GM23338 (cell line): Measurements from ENCODE around the gene RUNX1. TPM values are rescaled to one million over a fixed set of nuclear protein-coding genes. Genes with fewer than 3 reads are reported as not detected.

ENCODE experiments used
- ATAC-seq: fragments of 200-7000 bp; cut with Tn5 transposase; 3 replicates; pipeline ENCODE4 v1.9.1; 2020
- DNase-seq: peaks from one replicate; pipeline ENCODE4 v3.0.0-alpha.2; 2015; ENCODE audit warnings: low spot score
- H2AFZ ChIP-seq: fragments of 200-600 bp; sonication (generic); 2 replicates; pipeline ENCODE4 v1.8.0; 2016; ENCODE audit warnings: antibody characterized with exemption, mild to moderate bottlenecking, moderate library complexity
- H3F3A ChIP-seq: fragments of 200-600 bp; sonication (generic); replicated peaks from 2 replicates; pipeline ENCODE4 v1.8.0; 2017; ENCODE audit warnings: antibody characterized with exemption, mixed run types, low read depth
- H3K27ac ChIP-seq: fragments of 200-600 bp; sonication (generic); 2 replicates; pipeline ENCODE4 v1.6.1; 2016; ENCODE audit warnings: low read depth
- H3K27me3 ChIP-seq: fragments of 200-600 bp; sonication (generic); 2 replicates; pipeline ENCODE4 v1.8.0; 2016; ENCODE audit warnings: mild to moderate bottlenecking, mixed run types, moderate library complexity; ENCODE audit not compliant: insufficient read depth
- H3K36me3 ChIP-seq: fragments of 200-600 bp; sonication (generic); 2 replicates; pipeline ENCODE4 v1.8.0; 2016; ENCODE audit warnings: mild to moderate bottlenecking; ENCODE audit not compliant: insufficient read depth
- H3K4me1 ChIP-seq: fragments of 200-600 bp; sonication (generic); 2 replicates; pipeline ENCODE4 v1.8.0; 2016; ENCODE audit warnings: mild to moderate bottlenecking, moderate library complexity; ENCODE audit not compliant: insufficient read depth
- H3K4me2 ChIP-seq: fragments of 200-600 bp; sonication (generic); 2 replicates; pipeline ENCODE4 v1.7.1; 2017; ENCODE audit warnings: mixed run types
- H3K4me3 ChIP-seq: fragments of 200-600 bp; sonication (generic); 2 replicates; pipeline ENCODE4 v1.6.1; 2016; ENCODE audit warnings: mixed run types
- H3K79me2 ChIP-seq: fragments of 200-600 bp; sonication (generic); replicated peaks from 2 replicates; pipeline ENCODE4 v1.8.0; 2017; ENCODE audit warnings: mild to moderate bottlenecking; ENCODE audit not compliant: insufficient read depth
- H3K9me2 ChIP-seq: fragments of 200-600 bp; sonication (generic); 2 replicates; pipeline ENCODE4 v1.8.0; 2017; ENCODE audit not compliant: insufficient read depth
- H4K20me1 ChIP-seq: fragments of 200-600 bp; sonication (generic); replicated peaks from 2 replicates; pipeline ENCODE4 v1.8.0; 2017; ENCODE audit warnings: mild to moderate bottlenecking; ENCODE audit not compliant: insufficient read depth
- H3K27ac Mint-ChIP-seq: 2 replicates; pipeline ENCODE4 v1.8.0; 2020; ENCODE audit warnings: inconsistent platforms, mild to moderate bottlenecking, moderate library complexity, mixed read lengths
- H3K27me3 Mint-ChIP-seq: 3 replicates; pipeline ENCODE4 v1.8.0; 2022; ENCODE audit warnings: low read depth, mild to moderate bottlenecking, moderate library complexity, mixed read lengths, inconsistent platforms; ENCODE audit not compliant: insufficient read depth, poor library complexity
- H3K36me3 Mint-ChIP-seq: 3 replicates; pipeline ENCODE4 v1.8.0; 2021; ENCODE audit warnings: low read depth, mild to moderate bottlenecking, inconsistent platforms, moderate library complexity, mixed read lengths
- H3K4me1 Mint-ChIP-seq: 3 replicates; pipeline ENCODE4 v1.8.0; 2020; ENCODE audit warnings: mild to moderate bottlenecking, inconsistent platforms, mixed read lengths
- H3K4me3 Mint-ChIP-seq: 3 replicates; pipeline ENCODE4 v1.8.0; 2021; ENCODE audit warnings: moderate library complexity, mild to moderate bottlenecking, inconsistent platforms, mixed read lengths
- H3K9me3 Mint-ChIP-seq: 3 replicates; pipeline ENCODE4 v1.8.0; 2020; ENCODE audit warnings: moderate library complexity, mild to moderate bottlenecking, inconsistent platforms, mixed read lengths
- CREB1 ChIP-seq: fragments of 250-450 bp; sonication (Bioruptor Pico); IDR thresholded peaks from 2 replicates; pipeline ENCODE4 v1.5.0; 2020; ENCODE audit warnings: low read depth, mild to moderate bottlenecking, moderate library complexity
- EZH2 ChIP-seq: fragments of 200-600 bp; sonication (generic); IDR thresholded peaks from one replicate; pipeline ENCODE4 v1.8.0; 2017; ENCODE audit warnings: antibody characterized with exemption, mild to moderate bottlenecking, low read depth; ENCODE audit not compliant: unreplicated experiment
- EZH2phosphoT487 ChIP-seq: fragments of 200-600 bp; sonication (generic); IDR thresholded peaks from one replicate; pipeline ENCODE4 v1.8.1; 2018; ENCODE audit warnings: antibody characterized with exemption; ENCODE audit not compliant: unreplicated experiment
- JUNB ChIP-seq: IDR thresholded peaks from one replicate; pipeline ENCODE4 v1.6.1; 2016; ENCODE audit warnings: antibody characterized with exemption; ENCODE audit not compliant: unreplicated experiment
- NANOG ChIP-seq: IDR thresholded peaks from 2 replicates; pipeline ENCODE4 v1.6.1; 2016; ENCODE audit warnings: antibody characterized with exemption, borderline replicate concordance
- POLR2AphosphoS5 ChIP-seq: IDR thresholded peaks from 2 replicates; pipeline ENCODE4 v1.6.1; 2016; ENCODE audit warnings: antibody characterized with exemption, low read depth
- STAT1 ChIP-seq: IDR thresholded peaks from one replicate; pipeline ENCODE4 v1.6.1; 2016; ENCODE audit warnings: antibody characterized with exemption; ENCODE audit not compliant: unreplicated experiment
- ZNF114 ChIP-seq: fragments of 250-450 bp; sonication (Bioruptor Pico); IDR thresholded peaks from 2 replicates; pipeline ENCODE4 v1.5.0; 2020; ENCODE audit warnings: mild to moderate bottlenecking, moderate library complexity
- ZNF331 ChIP-seq: fragments of 250-450 bp; sonication (Bioruptor Pico); IDR thresholded peaks from 2 replicates; pipeline ENCODE4 v1.5.0; 2020; ENCODE audit warnings: low read depth, mild to moderate bottlenecking, moderate library complexity
- polyA plus RNA-seq: library from polyadenylated mRNA; unstranded; fragments of >200 nt; fragmentation: Nextera tagmentation; extraction: Ambion mirVana; gene quantifications from 2 replicates; pipeline ENCODE4 v1.2.1, GENCODE V29; 2016
- total RNA-seq: library from RNA; depleted of rRNA; stranded (reverse); fragments of >200 nt; shearing (Covaris generic); gene quantifications from 2 replicates; pipeline ENCODE4 v1.2.3, GENCODE V29; 2014
- TF ChIP-seq, protein P1 (sequence below): fragments of 250-450 bp; sonication (Bioruptor Pico); IDR thresholded peaks from 2 replicates; pipeline ENCODE4 v1.5.0; 2020; ENCODE audit warnings: mild to moderate bottlenecking, moderate library complexity
- TF ChIP-seq, protein P2 (sequence below): IDR thresholded peaks from 2 replicates; pipeline ENCODE4 v1.6.1; 2016; ENCODE audit warnings: antibody characterized with exemption
- TF ChIP-seq, protein P3 (sequence below): IDR thresholded peaks from one replicate; pipeline ENCODE4 v1.6.1; 2018; ENCODE audit warnings: antibody characterized with exemption; ENCODE audit not compliant: unreplicated experiment
- TF ChIP-seq, protein P4 (sequence below), 2 experiments: fragments of 200-600 bp in 1 of 2; sonication (generic) in 1 of 2; conservative IDR thresholded peaks; 2 replicates each; pipeline versions ENCODE4 v1.5.1 to v1.6.1; 2016 to 2017; ENCODE audit warnings: antibody characterized with exemption in 2 of 2, low read depth in 2 of 2, mild to moderate bottlenecking in 2 of 2, moderate library complexity in 1 of 2

The RUNX1 gene
- total and polyA plus RNA-seq, 2 experiments from 2014 or later = 0.29 to 1.1 TPM

DNA sequence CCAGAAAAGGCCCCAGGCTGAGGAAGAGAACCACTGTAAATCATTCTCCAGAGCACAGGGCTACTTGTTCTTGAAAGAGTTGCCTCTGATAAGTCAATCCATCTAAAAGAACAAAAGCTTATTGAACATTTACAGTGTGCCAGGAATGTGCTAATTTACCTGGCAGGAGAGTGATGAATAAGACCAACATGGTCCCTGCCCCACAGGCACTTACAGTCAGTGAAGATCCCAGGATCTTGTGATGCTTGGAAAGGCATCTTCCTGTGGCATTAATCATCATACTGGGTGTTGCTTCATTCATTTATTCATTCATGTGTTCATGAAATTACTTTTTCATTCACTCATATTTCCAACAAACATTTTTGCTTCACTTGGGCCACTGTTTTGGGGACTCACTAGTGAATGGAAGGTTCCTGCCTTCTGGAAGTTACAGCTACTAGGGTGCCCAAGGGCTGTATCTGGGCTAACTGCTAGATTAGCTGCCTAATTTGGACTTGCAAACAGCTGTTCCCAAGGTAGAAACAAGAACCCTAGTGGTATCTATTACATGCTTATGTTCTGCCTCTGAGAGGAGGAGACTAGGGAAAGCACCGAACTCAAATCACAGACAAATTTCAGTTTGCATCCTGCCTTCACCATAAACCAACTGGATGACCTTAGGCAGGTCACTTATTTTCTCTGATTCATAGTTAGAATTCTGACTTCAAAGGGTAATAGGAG lies 246.8 kb downstream of the RUNX1 start:
- peaks cover 3% of the 10 kb centered on the region; the same call in 1 of the 3 replicates for H3K4me1 Mint-ChIP-seq
- H3K27me3 ChIP-seq = no peaks in the 10 kb centered on the region
- no peaks in the 10 kb centered on the region for H4K20me1 ChIP-seq
- H3K79me2 ChIP-seq = no peaks in the 10 kb centered on the region
- no peak overlapping the region for H3K4me2 ChIP-seq
- peaks cover 13% of the 10 kb centered on the region for H3K9me3 Mint-ChIP-seq
- no peak overlapping the region for H2AFZ ChIP-seq
- H3K36me3 ChIP-seq = no peaks in the 10 kb centered on the region
- H3K4me1 ChIP-seq = no peaks in the 10 kb centered on the region; the same call in 1 of the 2 replicates
- no peak overlapping the region for H3K4me3 ChIP-seq
- no peak overlapping the region for H3K27ac Mint-ChIP-seq
- ATAC-seq = no peak; the same call in 2 of the 3 replicates
- no peak for DNase-seq
- H3K27ac ChIP-seq = no peak overlapping the region
- H3K9me2 ChIP-seq = no peaks in the 10 kb centered on the region
- H3K27me3 Mint-ChIP-seq = no peaks in the 10 kb centered on the region
- H3K4me3 Mint-ChIP-seq = no peak overlapping the region
- TF ChIP-seq, protein P1, sequence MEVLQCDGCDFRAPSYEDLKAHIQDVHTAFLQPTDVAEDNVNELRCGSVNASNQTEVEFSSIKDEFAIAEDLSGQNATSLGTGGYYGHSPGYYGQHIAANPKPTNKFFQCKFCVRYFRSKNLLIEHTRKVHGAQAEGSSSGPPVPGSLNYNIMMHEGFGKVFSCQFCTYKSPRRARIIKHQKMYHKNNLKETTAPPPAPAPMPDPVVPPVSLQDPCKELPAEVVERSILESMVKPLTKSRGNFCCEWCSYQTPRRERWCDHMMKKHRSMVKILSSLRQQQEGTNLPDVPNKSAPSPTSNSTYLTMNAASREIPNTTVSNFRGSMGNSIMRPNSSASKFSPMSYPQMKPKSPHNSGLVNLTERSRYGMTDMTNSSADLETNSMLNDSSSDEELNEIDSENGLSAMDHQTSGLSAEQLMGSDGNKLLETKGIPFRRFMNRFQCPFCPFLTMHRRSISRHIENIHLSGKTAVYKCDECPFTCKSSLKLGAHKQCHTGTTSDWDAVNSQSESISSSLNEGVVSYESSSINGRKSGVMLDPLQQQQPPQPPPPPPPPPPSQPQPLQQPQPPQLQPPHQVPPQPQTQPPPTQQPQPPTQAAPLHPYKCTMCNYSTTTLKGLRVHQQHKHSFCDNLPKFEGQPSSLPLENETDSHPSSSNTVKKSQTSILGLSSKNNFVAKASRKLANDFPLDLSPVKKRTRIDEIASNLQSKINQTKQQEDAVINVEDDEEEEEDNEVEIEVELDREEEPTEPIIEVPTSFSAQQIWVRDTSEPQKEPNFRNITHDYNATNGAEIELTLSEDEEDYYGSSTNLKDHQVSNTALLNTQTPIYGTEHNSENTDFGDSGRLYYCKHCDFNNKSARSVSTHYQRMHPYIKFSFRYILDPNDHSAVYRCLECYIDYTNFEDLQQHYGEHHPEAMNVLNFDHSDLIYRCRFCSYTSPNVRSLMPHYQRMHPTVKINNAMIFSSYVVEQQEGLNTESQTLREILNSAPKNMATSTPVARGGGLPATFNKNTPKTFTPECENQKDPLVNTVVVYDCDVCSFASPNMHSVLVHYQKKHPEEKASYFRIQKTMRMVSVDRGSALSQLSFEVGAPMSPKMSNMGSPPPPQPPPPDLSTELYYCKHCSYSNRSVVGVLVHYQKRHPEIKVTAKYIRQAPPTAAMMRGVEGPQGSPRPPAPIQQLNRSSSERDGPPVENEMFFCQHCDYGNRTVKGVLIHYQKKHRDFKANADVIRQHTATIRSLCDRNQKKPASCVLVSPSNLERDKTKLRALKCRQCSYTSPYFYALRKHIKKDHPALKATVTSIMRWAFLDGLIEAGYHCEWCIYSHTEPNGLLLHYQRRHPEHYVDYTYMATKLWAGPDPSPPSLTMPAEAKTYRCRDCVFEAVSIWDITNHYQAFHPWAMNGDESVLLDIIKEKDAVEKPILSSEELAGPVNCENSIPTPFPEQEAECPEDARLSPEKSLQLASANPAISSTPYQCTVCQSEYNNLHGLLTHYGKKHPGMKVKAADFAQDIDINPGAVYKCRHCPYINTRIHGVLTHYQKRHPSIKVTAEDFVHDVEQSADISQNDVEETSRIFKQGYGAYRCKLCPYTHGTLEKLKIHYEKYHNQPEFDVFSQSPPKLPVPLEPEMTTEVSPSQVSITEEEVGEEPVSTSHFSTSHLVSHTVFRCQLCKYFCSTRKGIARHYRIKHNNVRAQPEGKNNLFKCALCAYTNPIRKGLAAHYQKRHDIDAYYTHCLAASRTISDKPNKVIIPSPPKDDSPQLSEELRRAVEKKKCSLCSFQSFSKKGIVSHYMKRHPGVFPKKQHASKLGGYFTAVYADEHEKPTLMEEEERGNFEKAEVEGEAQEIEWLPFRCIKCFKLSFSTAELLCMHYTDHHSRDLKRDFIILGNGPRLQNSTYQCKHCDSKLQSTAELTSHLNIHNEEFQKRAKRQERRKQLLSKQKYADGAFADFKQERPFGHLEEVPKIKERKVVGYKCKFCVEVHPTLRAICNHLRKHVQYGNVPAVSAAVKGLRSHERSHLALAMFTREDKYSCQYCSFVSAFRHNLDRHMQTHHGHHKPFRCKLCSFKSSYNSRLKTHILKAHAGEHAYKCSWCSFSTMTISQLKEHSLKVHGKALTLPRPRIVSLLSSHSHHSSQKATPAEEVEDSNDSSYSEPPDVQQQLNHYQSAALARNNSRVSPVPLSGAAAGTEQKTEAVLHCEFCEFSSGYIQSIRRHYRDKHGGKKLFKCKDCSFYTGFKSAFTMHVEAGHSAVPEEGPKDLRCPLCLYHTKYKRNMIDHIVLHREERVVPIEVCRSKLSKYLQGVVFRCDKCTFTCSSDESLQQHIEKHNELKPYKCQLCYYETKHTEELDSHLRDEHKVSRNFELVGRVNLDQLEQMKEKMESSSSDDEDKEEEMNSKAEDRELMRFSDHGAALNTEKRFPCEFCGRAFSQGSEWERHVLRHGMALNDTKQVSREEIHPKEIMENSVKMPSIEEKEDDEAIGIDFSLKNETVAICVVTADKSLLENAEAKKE (CRISPR knock-in tag) = no peak
- TF ChIP-seq, protein P2, sequence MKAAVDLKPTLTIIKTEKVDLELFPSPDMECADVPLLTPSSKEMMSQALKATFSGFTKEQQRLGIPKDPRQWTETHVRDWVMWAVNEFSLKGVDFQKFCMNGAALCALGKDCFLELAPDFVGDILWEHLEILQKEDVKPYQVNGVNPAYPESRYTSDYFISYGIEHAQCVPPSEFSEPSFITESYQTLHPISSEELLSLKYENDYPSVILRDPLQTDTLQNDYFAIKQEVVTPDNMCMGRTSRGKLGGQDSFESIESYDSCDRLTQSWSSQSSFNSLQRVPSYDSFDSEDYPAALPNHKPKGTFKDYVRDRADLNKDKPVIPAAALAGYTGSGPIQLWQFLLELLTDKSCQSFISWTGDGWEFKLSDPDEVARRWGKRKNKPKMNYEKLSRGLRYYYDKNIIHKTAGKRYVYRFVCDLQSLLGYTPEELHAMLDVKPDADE = no peak
- no peak for TF ChIP-seq STAT1
- TF ChIP-seq CREB1 = no peak
- no peak for TF ChIP-seq ZNF331
- no peak for TF ChIP-seq NANOG
- no peak for TF ChIP-seq EZH2
- TF ChIP-seq JUNB = no peak
- TF ChIP-seq POLR2AphosphoS5 = no peak
- TF ChIP-seq, protein P3, sequence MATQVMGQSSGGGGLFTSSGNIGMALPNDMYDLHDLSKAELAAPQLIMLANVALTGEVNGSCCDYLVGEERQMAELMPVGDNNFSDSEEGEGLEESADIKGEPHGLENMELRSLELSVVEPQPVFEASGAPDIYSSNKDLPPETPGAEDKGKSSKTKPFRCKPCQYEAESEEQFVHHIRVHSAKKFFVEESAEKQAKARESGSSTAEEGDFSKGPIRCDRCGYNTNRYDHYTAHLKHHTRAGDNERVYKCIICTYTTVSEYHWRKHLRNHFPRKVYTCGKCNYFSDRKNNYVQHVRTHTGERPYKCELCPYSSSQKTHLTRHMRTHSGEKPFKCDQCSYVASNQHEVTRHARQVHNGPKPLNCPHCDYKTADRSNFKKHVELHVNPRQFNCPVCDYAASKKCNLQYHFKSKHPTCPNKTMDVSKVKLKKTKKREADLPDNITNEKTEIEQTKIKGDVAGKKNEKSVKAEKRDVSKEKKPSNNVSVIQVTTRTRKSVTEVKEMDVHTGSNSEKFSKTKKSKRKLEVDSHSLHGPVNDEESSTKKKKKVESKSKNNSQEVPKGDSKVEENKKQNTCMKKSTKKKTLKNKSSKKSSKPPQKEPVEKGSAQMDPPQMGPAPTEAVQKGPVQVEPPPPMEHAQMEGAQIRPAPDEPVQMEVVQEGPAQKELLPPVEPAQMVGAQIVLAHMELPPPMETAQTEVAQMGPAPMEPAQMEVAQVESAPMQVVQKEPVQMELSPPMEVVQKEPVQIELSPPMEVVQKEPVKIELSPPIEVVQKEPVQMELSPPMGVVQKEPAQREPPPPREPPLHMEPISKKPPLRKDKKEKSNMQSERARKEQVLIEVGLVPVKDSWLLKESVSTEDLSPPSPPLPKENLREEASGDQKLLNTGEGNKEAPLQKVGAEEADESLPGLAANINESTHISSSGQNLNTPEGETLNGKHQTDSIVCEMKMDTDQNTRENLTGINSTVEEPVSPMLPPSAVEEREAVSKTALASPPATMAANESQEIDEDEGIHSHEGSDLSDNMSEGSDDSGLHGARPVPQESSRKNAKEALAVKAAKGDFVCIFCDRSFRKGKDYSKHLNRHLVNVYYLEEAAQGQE = no peak
- TF ChIP-seq EZH2phosphoT487 = no peak
- TF ChIP-seq, protein P4, sequence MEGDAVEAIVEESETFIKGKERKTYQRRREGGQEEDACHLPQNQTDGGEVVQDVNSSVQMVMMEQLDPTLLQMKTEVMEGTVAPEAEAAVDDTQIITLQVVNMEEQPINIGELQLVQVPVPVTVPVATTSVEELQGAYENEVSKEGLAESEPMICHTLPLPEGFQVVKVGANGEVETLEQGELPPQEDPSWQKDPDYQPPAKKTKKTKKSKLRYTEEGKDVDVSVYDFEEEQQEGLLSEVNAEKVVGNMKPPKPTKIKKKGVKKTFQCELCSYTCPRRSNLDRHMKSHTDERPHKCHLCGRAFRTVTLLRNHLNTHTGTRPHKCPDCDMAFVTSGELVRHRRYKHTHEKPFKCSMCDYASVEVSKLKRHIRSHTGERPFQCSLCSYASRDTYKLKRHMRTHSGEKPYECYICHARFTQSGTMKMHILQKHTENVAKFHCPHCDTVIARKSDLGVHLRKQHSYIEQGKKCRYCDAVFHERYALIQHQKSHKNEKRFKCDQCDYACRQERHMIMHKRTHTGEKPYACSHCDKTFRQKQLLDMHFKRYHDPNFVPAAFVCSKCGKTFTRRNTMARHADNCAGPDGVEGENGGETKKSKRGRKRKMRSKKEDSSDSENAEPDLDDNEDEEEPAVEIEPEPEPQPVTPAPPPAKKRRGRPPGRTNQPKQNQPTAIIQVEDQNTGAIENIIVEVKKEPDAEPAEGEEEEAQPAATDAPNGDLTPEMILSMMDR (conservative IDR thresholded peaks at IDR 0.05; ENCODE audit: low read depth in 2 of 2) = no peak
- no peak for TF ChIP-seq ZNF114
- H3F3A ChIP-seq = no peaks in the 10 kb centered on the region
- H3K36me3 Mint-ChIP-seq = peaks cover 6% of the 10 kb centered on the region; the same call in 1 of the 3 replicates
